SU-DHL-6 (cell line): Measurements from ENCODE around the gene ADGRG4.

Experiments used
- CTCF ChIP-seq: fragments of 200-600 bp; sonication (generic); IDR thresholded peaks from one replicate; pipeline ENCODE4 v1.5.1; 2017; ENCODE audit warnings: antibody characterized with exemption, mild to moderate bottlenecking, low read length, moderate library complexity; ENCODE audit not compliant: insufficient read depth, poor library complexity, severe bottlenecking
- EZH2phosphoT487 ChIP-seq: fragments of 200-600 bp; sonication (generic), shearing (Covaris generic); conservative IDR thresholded peaks from 2 replicates; pipeline ENCODE4 v1.6.1; 2018; ENCODE audit warnings: mild to moderate bottlenecking, antibody characterized with exemption, low read length, moderate library complexity, mixed read lengths

GRCh38 chrX:136456133-136456532 is 155.4 kb downstream of the ADGRG4 start:
- no peak for TF ChIP-seq CTCF
- no peak for TF ChIP-seq EZH2phosphoT487
